Brain microvascular endothelial cell (primary cell): Measurements from ENCODE around the gene THRB.

ENCODE experiments used
- DNase-seq: peaks from one replicate; pipeline ENCODE4 v3.0.0-alpha.2; 2020
- H3K27ac ChIP-seq: fragments of 250-450 bp; sonication (Bioruptor Pico); 2 replicates; pipeline ENCODE4 v1.5.1; 2020; ENCODE audit warnings: mild to moderate bottlenecking, moderate library complexity
- H3K27me3 ChIP-seq: fragments of 250-450 bp; sonication (Bioruptor Pico); replicated peaks from 2 replicates; pipeline ENCODE4 v1.5.1; 2020; ENCODE audit warnings: mild to moderate bottlenecking
- H3K36me3 ChIP-seq: fragments of 250-450 bp; sonication (Bioruptor Pico); replicated peaks from 2 replicates; pipeline ENCODE4 v1.5.1; 2020; ENCODE audit warnings: mild to moderate bottlenecking
- H3K4me3 ChIP-seq: 2 replicates; pipeline ENCODE4 v1.5.1; 2011; ENCODE audit warnings: low read depth, mild to moderate bottlenecking, control low read depth, low read length, moderate library complexity
- in situ Hi-C: cut with HindIII; loops from 2 replicates; pipeline ENCODE4 v1.10.0; 2017; ENCODE audit warnings: low sequenced_read_pairs, low pct_ligation_motif_present
- TF ChIP-seq, protein P1 (sequence below): IDR thresholded peaks from 2 replicates; pipeline ENCODE4 v1.5.1; 2011; ENCODE audit warnings: low read depth, mild to moderate bottlenecking, moderate library complexity, low read length, control low read depth, inconsistent platforms; ENCODE audit errors: missing control alignments

THRB gene

DNA sequence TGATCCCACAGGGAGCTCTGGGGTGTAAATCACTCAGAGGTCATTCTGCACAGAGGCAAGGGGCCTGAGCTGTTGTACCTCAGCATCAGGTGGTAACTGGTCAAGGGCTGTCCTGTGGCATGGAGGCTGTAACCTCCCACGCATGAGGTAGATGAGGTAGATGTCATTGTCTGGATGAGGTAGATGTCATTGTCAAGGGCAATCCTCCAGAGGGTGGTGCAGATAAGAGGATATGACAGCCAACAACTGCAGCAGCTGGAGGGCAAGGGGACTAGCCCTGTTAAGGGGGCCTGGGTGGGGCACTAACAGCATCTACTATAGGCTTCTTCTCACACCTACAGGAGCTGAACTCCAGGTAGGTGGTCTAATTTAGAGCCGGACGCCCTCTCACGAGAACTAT is 55.6 kb downstream of the THRB start:
- in situ Hi-C loops: no loop called here
- Histone ChIP-seq H3K27ac (no peak overlapping the region), H3K4me3 (no peak overlapping the region), H3K27me3 (no peaks in the 10 kb centered on the region), H3K36me3 (no peaks in the 10 kb centered on the region)
- DNase-seq: no peak
- TF ChIP-seq, protein P1, sequence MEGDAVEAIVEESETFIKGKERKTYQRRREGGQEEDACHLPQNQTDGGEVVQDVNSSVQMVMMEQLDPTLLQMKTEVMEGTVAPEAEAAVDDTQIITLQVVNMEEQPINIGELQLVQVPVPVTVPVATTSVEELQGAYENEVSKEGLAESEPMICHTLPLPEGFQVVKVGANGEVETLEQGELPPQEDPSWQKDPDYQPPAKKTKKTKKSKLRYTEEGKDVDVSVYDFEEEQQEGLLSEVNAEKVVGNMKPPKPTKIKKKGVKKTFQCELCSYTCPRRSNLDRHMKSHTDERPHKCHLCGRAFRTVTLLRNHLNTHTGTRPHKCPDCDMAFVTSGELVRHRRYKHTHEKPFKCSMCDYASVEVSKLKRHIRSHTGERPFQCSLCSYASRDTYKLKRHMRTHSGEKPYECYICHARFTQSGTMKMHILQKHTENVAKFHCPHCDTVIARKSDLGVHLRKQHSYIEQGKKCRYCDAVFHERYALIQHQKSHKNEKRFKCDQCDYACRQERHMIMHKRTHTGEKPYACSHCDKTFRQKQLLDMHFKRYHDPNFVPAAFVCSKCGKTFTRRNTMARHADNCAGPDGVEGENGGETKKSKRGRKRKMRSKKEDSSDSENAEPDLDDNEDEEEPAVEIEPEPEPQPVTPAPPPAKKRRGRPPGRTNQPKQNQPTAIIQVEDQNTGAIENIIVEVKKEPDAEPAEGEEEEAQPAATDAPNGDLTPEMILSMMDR: no peak

DNA sequence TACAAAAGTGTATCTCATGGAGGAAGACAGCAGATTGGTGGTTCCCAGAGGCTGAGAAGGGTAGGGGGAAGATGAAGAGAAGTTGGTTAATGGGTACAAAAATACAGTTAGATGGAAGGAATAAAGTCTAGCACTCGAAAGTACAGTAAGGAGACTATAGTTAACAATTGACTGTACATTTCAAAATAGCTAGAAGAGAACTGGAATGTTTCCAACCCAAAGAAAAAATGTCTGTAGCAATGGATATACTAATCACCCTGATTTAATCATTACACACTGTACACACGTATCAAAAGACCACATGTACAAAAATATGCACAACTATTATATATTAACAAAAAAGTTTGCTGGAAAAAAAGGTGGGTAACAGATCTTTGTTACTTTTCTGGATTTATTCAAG is 57.3 kb downstream of the THRB start:
- Histone ChIP-seq H3K27ac (no peak overlapping the region), H3K27me3 (no peaks in the 10 kb centered on the region), H3K4me3 (no peak overlapping the region), H3K36me3 (no peaks in the 10 kb centered on the region)
- in situ Hi-C loops: no loop called here
- TF ChIP-seq, protein P1: no peak
- DNase-seq: no peak

DNA sequence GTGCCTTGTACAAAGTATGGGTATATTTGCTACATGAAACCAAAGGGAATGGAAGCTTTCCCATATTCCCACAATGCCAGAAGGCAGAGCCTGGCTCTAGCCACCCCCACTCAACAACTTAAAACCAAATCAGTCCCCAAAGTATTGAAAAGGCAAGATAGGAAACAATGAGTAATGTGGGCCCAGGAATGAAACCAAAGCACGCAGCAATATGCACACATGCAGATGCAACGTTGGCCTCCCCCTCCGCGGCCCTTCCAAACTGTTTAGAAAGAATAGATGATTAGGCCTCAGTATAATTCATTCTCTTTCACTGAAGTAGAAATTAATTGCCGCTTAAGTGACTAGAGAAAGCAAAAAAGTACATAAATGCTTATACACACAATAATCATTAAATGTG is 59.1 kb downstream of the THRB start:
- DNase-seq: no peak
- Histone ChIP-seq H3K27ac (no peak overlapping the region), H3K36me3 (no peaks in the 10 kb centered on the region), H3K4me3 (no peak overlapping the region), H3K27me3 (no peaks in the 10 kb centered on the region)
- in situ Hi-C loops: no loop called here
- TF ChIP-seq, protein P1: no peak

DNA sequence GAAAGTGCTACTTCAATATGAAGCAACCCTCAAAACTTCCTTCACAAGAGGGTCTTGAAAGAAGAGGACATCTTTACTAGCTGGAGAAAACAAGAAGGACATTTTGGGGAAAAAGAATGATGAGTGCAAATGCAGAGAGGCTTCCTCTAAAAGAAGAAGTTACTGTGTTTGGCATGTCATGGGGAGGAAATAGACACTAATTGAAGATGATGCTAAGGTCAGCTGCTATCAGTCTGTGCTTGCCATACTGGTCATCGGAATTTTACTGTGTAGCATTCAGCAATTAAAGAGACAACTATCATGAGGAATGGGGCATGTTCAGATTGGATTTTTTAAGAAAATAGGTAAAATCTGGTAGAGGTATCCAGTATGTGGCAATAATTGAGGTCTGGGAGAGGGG is 60.0 kb downstream of the THRB start:
- in situ Hi-C loops: no loop called here
- no peak overlapping the region for H3K4me3 ChIP-seq
- no peak for DNase-seq
- TF ChIP-seq, protein P1: no peak
- H3K27ac ChIP-seq: no peak overlapping the region
- H3K36me3 ChIP-seq: no peaks in the 10 kb centered on the region
- H3K27me3 ChIP-seq: no peaks in the 10 kb centered on the region

DNA sequence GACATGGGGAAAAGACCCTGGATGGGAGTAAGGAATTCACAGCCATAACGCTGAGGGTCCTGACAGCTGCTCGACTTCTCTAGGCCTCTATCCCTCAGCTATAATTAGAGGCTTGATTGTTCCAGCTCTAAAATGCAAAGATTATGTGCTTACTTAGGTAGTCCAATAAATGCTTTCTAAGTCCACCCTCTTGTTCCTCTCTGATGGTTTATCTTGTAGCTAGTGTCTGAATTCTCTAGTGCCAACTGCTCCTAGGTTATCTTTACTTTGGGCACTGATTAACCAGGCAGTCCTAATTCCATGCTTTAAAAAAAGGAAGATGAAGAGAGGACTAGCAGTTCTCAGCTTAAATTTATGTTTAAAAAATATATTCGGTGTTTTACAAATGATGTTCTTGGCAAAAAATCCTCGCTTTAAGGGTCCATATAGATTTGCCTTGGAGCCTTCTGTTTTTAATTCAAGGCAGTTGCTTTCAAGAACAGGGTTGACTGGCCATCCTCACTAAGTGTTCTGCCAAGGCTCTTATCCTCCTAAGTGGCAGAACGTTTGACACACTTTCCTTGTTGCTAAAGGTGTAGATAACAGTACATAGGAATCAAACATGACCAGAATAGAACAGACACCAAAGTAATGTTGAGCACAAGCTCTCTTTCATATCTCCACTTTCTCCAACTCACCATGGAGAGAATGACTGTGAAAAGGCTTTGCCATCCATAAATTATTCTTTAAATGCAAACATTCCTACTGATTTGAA is 60.6 kb downstream of the THRB start:
- in situ Hi-C loops: no loop called here
- DNase-seq: no peak
- Histone ChIP-seq H3K27me3 (no peaks in the 10 kb centered on the region), H3K4me3 (no peak overlapping the region), H3K36me3 (no peaks in the 10 kb centered on the region), H3K27ac (no peak overlapping the region)
- TF ChIP-seq, protein P1: no peak

DNA sequence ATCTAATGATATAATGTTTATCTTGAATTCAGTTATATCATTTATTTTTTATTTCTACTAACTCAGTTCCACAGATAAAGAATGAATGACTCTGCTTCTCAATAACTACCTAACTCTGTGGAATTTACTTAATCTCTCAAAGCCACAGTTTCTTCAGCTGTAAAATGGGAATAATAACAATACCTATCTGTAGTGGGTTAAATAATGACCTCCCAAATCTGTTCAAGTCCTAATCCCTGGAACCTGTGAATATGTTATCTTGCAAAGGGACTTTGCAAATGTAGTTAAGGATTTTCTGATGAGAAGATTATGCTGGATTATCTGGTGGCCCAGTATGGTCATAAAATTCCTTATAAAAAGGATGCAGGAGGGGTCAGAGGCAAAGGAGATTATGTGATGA is 61.7 kb downstream of the THRB start:
- TF ChIP-seq, protein P1: no peak
- DNase-seq: no peak
- in situ Hi-C loops: no loop called here
- Histone ChIP-seq H3K27me3 (no peaks in the 10 kb centered on the region), H3K36me3 (no peaks in the 10 kb centered on the region), H3K27ac (no peak overlapping the region), H3K4me3 (no peak overlapping the region)
